Activated naive CD4-positive, alpha-beta T cell treated with anti-CD3 and anti-CD28 coated beads, Interleukin-2, amount 50 U/mL, for 16 hours (primary cell): Measurements from ENCODE around the gene IRS2.
"Not testable (repeated sequence)": the region's sequence is repeated elsewhere in the genome, so short reads cannot be mapped to it uniquely, and the experiment has no call there.

ENCODE experiments used
- DNase-seq: peaks from one replicate; pipeline ENCODE4 v3.0.0-alpha.2; 2020

The IRS2 gene

GRCh38 chr13:109755551-109755950, 30.8 kb downstream of the IRS2 start:
- DNase-seq: no peak

- DNase-seq: no peak
Measured at GRCh38 chr13:109751477-109751876, 34.9 kb downstream of the IRS2 start.

- DNase-seq: no peak
Measured at GRCh38 chr13:109750221-109750775, 36.1 kb downstream of the IRS2 start.

GRCh38 chr13:109749365-109749764, 37.0 kb downstream of the IRS2 start:
- DNase-seq: no peak

GRCh38 chr13:109748677-109749076, 37.7 kb downstream of the IRS2 start:
- DNase-seq: no peak

- no peak for DNase-seq
Measured at GRCh38 chr13:109747524-109747923, 38.9 kb downstream of the IRS2 start.

- no peak for DNase-seq
Measured at GRCh38 chr13:109746364-109746763, 40.0 kb downstream of the IRS2 start.

- DNase-seq: no peak
Measured at GRCh38 chr13:109745702-109746101, 40.7 kb downstream of the IRS2 start.

GRCh38 chr13:109745060-109745459, 41.3 kb downstream of the IRS2 start:
- DNase-seq: no peak

- no peak for DNase-seq
Measured at GRCh38 chr13:109744512-109745051, 41.8 kb downstream of the IRS2 start.

- DNase-seq: no peak
Measured at GRCh38 chr13:109743706-109744453, 42.5 kb downstream of the IRS2 start.

- no peak for DNase-seq
Measured at GRCh38 chr13:109741966-109742365, 44.4 kb downstream of the IRS2 start.

GRCh38 chr13:109740721-109741120, 45.7 kb downstream of the IRS2 start:
- DNase-seq: no peak

- DNase-seq: no peak
Measured at GRCh38 chr13:109740121-109740520, 46.3 kb downstream of the IRS2 start.

- DNase-seq: no peak
Measured at GRCh38 chr13:109738298-109738746, 48.1 kb downstream of the IRS2 start.

GRCh38 chr13:109737606-109738005, 48.8 kb downstream of the IRS2 start:
- peak; percentile 23 for DNase-seq

GRCh38 chr13:109737046-109737573, 49.3 kb downstream of the IRS2 start:
- no peak for DNase-seq

- DNase-seq: no peak
Measured at GRCh38 chr13:109735436-109735966, 50.9 kb downstream of the IRS2 start.

- no peak for DNase-seq
Measured at GRCh38 chr13:109734002-109734785, 52.2 kb downstream of the IRS2 start.

GRCh38 chr13:109733550-109733949, 52.8 kb downstream of the IRS2 start:
- no peak for DNase-seq

- DNase-seq: not testable (repeated sequence)
Measured at GRCh38 chr13:109732470-109733170, 53.8 kb downstream of the IRS2 start.

GRCh38 chr13:109730812-109731335, 55.5 kb downstream of the IRS2 start:
- no peak for DNase-seq
